Fibroblast of pulmonary artery (primary cell): Measurements from ENCODE around the gene TARBP2.
"Not testable (repeated sequence)": the region's sequence is repeated elsewhere in the genome, so short reads cannot be mapped to it uniquely, and the experiment has no call there.

Experiments used
- DNase-seq: peaks from one replicate; pipeline ENCODE4 v3.0.0-alpha.2; 2010; ENCODE audit warnings: low read depth
- H3K4me3 ChIP-seq: replicated peaks from 2 replicates; pipeline ENCODE4 v1.5.1; 2011; ENCODE audit warnings: low read depth, mild to moderate bottlenecking, control low read depth, low read length, moderate library complexity
- TF ChIP-seq, protein P1 (sequence below): IDR thresholded peaks from 2 replicates; pipeline ENCODE4 v1.5.1; 2011; ENCODE audit warnings: mild to moderate bottlenecking, control low read depth, low read length, inconsistent platforms; ENCODE audit errors: missing control alignments

TARBP2 gene

DNA sequence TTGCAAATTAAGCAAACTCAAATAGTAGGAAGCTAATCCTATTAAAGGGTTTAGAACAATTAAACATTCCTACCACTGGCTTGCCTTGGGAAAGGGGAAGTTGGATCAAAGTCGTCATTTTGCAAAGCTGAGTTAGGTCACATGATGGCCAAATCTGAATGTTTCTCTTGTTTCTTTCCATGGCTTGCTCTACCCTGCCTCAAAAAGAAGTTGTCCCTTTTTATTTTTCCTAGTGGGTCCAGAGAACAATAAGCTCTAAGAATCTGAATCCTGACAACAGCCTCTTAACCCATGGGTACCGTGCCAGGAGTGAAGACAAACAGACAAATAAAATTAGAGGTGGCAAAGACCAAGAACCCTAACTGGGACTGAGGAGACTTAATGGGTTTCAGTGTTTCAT, 32.4 kb downstream of the TARBP2 start:
- TF ChIP-seq, protein P1, sequence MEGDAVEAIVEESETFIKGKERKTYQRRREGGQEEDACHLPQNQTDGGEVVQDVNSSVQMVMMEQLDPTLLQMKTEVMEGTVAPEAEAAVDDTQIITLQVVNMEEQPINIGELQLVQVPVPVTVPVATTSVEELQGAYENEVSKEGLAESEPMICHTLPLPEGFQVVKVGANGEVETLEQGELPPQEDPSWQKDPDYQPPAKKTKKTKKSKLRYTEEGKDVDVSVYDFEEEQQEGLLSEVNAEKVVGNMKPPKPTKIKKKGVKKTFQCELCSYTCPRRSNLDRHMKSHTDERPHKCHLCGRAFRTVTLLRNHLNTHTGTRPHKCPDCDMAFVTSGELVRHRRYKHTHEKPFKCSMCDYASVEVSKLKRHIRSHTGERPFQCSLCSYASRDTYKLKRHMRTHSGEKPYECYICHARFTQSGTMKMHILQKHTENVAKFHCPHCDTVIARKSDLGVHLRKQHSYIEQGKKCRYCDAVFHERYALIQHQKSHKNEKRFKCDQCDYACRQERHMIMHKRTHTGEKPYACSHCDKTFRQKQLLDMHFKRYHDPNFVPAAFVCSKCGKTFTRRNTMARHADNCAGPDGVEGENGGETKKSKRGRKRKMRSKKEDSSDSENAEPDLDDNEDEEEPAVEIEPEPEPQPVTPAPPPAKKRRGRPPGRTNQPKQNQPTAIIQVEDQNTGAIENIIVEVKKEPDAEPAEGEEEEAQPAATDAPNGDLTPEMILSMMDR, result no peak
- H3K4me3 ChIP-seq, result no peak overlapping the region
- no peak for DNase-seq

DNA sequence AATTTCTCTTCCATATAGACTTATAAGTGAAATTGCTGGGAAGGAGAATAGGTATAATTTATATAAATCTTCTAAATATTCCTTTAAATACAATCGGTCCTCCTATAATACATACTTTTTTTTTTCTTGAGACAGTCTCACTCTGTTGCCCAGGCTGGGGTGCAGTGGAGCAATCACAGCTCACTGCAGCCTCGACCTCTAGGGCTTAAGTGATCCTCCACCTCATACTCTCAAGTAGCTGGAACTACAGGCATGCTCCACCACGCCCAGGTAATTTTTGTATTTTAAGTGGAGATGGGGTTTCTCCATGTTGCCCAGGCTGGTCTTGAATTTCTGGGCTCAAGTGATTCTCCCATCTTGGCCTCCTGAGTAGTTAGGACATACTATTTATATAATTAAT, 35.9 kb downstream of the TARBP2 start:
- TF ChIP-seq, protein P1, result no peak
- no peak overlapping the region for H3K4me3 ChIP-seq
- no peak for DNase-seq

DNA sequence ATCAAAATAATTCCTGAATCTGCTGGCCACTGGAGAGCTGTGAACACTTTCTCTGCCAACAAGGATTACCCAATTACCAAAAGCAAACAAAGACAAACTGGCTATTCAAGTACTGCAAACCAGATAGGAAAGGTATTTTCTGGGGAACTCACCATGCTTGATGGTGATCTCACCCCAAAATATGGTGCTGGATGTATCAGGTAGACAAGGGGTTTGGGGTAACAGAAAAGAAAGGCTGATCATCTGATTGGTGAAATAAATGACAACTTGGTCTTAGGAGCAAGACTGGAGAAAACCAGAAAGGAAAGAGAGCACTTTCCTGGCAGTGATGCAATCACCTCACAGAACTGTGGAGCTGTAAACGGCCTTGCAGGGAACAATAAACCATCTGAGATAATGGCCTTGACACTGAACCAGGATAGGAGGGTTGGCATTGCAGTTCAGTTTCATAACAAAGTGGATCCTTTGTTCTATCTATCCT, 37.2 kb downstream of the TARBP2 start:
- TF ChIP-seq, protein P1, result no peak
- no peak overlapping the region for H3K4me3 ChIP-seq
- peak; percentile 94 for DNase-seq

DNA sequence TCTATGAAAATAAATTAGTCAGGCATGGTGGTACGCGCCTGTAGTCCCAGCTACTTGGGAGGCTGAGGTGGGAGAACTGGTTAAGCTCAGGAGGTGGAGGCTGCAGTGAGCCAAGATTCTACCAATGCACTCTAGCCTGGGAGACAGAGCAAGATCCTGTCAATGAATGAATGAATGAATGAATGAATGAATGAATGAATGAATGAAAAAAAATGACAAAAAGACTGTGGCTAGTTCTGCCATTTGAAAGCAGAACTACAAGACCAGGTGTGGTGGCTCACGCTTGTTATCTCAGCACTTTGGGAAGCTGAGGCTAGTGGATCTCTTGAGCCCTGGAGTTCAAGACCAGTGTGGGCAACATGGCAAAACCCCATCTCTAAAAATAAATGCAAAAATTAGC, 38.4 kb downstream of the TARBP2 start:
- DNase-seq, result no peak
- no peak overlapping the region for H3K4me3 ChIP-seq
- TF ChIP-seq, protein P1, result no peak

DNA sequence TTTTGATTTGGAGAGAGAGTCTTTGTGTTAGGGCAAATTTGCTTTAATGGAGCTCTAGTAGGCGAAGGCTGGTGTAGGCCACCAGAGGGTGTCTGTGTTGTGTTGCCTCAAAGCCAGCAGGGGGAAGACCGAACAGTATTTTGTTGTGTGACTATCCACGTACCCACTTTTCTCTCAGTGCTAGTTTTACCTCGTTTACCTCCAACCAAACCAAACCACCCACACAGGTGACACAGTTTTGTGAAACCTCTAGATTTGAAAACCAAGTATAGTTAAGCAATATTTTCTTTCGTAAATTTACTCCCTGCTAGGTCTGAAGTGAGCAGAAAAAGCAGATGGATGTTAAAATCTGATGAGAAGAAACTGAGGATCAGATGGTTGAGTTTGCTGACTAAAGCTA, 42.5 kb downstream of the TARBP2 start:
- TF ChIP-seq, protein P1, result peak; percentile 99
- H3K4me3 ChIP-seq, result no peak overlapping the region
- DNase-seq, result peak; percentile 85

DNA sequence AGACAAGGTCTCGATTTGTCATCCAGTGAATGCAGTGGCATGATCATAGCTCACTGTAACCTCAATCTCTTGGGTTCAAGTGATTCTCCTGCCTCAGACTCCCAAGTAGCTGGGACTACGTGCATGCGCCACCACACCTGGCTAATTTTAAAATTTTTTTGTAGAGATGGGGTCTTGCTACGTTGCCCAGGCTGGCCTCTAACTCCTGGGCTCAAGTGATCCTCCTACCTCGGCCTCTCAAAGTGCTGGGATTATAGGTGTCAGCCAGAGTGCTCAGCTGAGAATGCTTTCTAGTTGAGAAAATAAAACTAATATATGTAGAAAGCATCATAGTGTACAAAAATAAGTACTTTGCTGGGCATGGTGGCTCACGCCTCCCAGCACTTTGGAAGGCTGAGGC, 47.3 kb downstream of the TARBP2 start:
- not testable (repeated sequence) for DNase-seq, H3K4me3 ChIP-seq

DNA sequence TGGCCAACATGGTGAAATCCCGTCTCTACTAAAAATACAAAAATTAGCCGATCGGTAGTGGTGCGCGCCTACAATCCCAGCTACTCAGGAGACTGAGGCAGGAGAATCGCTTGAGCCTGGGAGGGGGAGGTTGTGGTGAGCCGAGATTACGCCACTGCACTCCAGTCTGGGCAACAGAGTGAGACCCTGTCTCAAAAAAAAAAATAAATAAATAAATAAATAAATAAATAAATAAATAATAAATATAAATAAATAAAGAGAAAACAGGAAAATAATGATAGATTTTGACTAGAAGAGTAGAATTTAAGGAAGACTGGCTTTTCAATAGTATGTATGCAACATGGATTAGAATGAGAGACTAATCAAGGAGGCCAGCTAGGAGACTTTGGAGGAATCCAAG, 49.0 kb downstream of the TARBP2 start:
- H3K4me3 ChIP-seq, DNase-seq: not testable (repeated sequence)

DNA sequence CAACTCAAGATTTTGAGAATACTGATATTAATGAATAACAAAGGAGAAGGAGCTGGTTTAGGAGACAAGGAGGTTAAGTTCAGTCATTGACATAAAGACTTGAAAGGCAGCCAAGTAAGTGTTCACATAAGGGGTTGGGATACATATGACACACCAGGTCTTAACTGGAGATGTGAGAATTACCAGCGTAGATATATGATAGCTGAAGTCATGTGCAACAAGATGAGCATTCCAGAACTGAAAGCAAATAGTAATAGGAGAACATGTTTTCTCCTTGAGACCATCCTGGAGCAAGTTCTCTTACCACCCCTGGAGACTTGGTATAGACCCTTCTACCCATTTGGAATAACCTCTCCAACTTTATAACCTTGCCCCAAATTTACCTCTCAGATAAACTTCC, 49.5 kb downstream of the TARBP2 start:
- DNase-seq, result peak; percentile 49
- no peak overlapping the region for H3K4me3 ChIP-seq
- TF ChIP-seq, protein P1, result no peak
